ENCODE data around the gene ST6GAL1.

DNA sequence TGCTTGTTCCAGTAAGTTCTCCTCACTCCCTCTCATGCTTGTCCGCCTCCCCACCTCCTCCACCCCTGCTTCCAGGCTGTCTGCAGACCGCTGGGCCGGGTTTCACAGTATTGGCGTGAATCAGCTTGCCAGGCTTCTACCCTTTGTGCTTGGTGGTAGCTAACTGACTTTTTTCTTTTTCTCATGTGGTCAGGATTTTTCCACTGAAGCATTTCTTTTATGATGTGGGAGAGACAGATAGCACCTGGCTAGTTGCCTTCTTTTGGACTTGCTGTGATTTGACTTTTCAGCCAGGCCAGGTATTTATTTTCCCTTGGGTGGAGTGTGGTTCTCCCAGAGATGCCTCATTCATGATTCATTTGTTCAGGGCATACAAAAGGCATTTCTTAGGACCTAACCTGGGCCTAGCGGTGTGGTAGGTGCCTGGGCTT, 60.6 kb downstream of the ST6GAL1 start:
- TF ChIP-seq EZH2 (IDR thresholded peaks at IDR 0.05; ENCODE audit: borderline replicate concordance, control insufficient read depth, low read depth, low read length) (no peak), EP300 (IDR thresholded peaks at IDR 0.05; ENCODE audit: borderline replicate concordance in 1 of 2, control insufficient read depth in 1 of 2, low read depth in 2 of 2, low read length in 2 of 2) (no peak), CBX5 (IDR thresholded peaks at IDR 0.05; ENCODE audit: low read depth) (no peak), POLR2AphosphoS5 (IDR thresholded peaks at IDR 0.05; ENCODE audit: low read length) (no peak), YBX1 (IDR thresholded peaks at IDR 0.05) (no peak), CHD2 (IDR thresholded peaks at IDR 0.05; ENCODE audit: borderline replicate concordance, low read depth, low read length) (no peak)
- TF ChIP-seq, protein P1, sequence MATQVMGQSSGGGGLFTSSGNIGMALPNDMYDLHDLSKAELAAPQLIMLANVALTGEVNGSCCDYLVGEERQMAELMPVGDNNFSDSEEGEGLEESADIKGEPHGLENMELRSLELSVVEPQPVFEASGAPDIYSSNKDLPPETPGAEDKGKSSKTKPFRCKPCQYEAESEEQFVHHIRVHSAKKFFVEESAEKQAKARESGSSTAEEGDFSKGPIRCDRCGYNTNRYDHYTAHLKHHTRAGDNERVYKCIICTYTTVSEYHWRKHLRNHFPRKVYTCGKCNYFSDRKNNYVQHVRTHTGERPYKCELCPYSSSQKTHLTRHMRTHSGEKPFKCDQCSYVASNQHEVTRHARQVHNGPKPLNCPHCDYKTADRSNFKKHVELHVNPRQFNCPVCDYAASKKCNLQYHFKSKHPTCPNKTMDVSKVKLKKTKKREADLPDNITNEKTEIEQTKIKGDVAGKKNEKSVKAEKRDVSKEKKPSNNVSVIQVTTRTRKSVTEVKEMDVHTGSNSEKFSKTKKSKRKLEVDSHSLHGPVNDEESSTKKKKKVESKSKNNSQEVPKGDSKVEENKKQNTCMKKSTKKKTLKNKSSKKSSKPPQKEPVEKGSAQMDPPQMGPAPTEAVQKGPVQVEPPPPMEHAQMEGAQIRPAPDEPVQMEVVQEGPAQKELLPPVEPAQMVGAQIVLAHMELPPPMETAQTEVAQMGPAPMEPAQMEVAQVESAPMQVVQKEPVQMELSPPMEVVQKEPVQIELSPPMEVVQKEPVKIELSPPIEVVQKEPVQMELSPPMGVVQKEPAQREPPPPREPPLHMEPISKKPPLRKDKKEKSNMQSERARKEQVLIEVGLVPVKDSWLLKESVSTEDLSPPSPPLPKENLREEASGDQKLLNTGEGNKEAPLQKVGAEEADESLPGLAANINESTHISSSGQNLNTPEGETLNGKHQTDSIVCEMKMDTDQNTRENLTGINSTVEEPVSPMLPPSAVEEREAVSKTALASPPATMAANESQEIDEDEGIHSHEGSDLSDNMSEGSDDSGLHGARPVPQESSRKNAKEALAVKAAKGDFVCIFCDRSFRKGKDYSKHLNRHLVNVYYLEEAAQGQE (IDR thresholded peaks at IDR 0.05; ENCODE audit: low read depth, low read length): no peak
- TF ChIP-seq, protein P2, sequence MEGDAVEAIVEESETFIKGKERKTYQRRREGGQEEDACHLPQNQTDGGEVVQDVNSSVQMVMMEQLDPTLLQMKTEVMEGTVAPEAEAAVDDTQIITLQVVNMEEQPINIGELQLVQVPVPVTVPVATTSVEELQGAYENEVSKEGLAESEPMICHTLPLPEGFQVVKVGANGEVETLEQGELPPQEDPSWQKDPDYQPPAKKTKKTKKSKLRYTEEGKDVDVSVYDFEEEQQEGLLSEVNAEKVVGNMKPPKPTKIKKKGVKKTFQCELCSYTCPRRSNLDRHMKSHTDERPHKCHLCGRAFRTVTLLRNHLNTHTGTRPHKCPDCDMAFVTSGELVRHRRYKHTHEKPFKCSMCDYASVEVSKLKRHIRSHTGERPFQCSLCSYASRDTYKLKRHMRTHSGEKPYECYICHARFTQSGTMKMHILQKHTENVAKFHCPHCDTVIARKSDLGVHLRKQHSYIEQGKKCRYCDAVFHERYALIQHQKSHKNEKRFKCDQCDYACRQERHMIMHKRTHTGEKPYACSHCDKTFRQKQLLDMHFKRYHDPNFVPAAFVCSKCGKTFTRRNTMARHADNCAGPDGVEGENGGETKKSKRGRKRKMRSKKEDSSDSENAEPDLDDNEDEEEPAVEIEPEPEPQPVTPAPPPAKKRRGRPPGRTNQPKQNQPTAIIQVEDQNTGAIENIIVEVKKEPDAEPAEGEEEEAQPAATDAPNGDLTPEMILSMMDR (IDR thresholded peaks at IDR 0.05 in 2 of 3, conservative IDR thresholded peaks at IDR 0.05 in 1 of 3; ENCODE audit: control insufficient read depth in 2 of 3, extremely low read depth in 1 of 3, insufficient read depth in 1 of 3, low read depth in 3 of 3, low read length in 3 of 3): no peak
- TF ChIP-seq, protein P3, sequence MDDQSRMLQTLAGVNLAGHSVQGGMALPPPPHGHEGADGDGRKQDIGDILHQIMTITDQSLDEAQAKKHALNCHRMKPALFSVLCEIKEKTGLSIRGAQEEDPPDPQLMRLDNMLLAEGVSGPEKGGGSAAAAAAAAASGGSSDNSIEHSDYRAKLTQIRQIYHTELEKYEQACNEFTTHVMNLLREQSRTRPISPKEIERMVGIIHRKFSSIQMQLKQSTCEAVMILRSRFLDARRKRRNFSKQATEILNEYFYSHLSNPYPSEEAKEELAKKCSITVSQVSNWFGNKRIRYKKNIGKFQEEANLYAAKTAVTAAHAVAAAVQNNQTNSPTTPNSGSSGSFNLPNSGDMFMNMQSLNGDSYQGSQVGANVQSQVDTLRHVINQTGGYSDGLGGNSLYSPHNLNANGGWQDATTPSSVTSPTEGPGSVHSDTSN (IDR thresholded peaks at IDR 0.05; ENCODE audit: insufficient replicate concordance, low read depth, low read length): no peak
- TF ChIP-seq, protein P4, sequence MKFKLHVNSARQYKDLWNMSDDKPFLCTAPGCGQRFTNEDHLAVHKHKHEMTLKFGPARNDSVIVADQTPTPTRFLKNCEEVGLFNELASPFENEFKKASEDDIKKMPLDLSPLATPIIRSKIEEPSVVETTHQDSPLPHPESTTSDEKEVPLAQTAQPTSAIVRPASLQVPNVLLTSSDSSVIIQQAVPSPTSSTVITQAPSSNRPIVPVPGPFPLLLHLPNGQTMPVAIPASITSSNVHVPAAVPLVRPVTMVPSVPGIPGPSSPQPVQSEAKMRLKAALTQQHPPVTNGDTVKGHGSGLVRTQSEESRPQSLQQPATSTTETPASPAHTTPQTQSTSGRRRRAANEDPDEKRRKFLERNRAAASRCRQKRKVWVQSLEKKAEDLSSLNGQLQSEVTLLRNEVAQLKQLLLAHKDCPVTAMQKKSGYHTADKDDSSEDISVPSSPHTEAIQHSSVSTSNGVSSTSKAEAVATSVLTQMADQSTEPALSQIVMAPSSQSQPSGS (IDR thresholded peaks at IDR 0.05; ENCODE audit: low read length): no peak

Data from GM12878 (cell line).